Fibroblast of skin of back (primary cell): Measurements from ENCODE around the gene SFTPB.
"Not testable (repeated sequence)": the region's sequence is repeated elsewhere in the genome, so short reads cannot be mapped to it uniquely, and the experiment has no call there.

Experiments
- DNase-seq: peaks from one replicate; pipeline ENCODE4 v3.0.0-alpha.2; 2013

The SFTPB gene

GRCh38 chr2:85675427-85675826 lies 7.4 kb upstream of the SFTPB start:
- DNase-seq, result no peak

- DNase-seq, result peak; percentile 17
Measured at GRCh38 chr2:85674417-85674816, 6.4 kb upstream of the SFTPB start.

- DNase-seq, result peak; percentile 69
Measured at GRCh38 chr2:85673716-85674375, 5.8 kb upstream of the SFTPB start.

- DNase-seq, result no peak
Measured at GRCh38 chr2:85672456-85672855, 4.5 kb upstream of the SFTPB start.

- DNase-seq, result not testable (repeated sequence)
Measured at GRCh38 chr2:85670416-85670815, 2.4 kb upstream of the SFTPB start.

GRCh38 chr2:85669549-85669948 lies 1.6 kb upstream of the SFTPB start:
- no peak for DNase-seq

- no peak for DNase-seq
Measured at GRCh38 chr2:85668857-85669142, 801 bp upstream of the SFTPB start.

- DNase-seq, result no peak
Measured at GRCh38 chr2:85667561-85668008, 414 bp downstream of the SFTPB start.

- DNase-seq, result no peak
Measured at GRCh38 chr2:85666435-85667316, 1.3 kb downstream of the SFTPB start.

GRCh38 chr2:85666016-85666415 lies 2.0 kb downstream of the SFTPB start:
- no peak for DNase-seq

- DNase-seq, result no peak
Measured at GRCh38 chr2:85665264-85665937, 2.6 kb downstream of the SFTPB start.

- no peak for DNase-seq
Measured at GRCh38 chr2:85663594-85664565, 4.1 kb downstream of the SFTPB start.

GRCh38 chr2:85662899-85663593 lies 5.0 kb downstream of the SFTPB start:
- peak; percentile 83 for DNase-seq

GRCh38 chr2:85661139-85661858 lies 6.7 kb downstream of the SFTPB start:
- DNase-seq, result no peak

- no peak for DNase-seq
Measured at GRCh38 chr2:85660725-85661124, 7.3 kb downstream of the SFTPB start.

GRCh38 chr2:85660301-85660700 lies 7.7 kb downstream of the SFTPB start:
- DNase-seq, result not testable (repeated sequence)

- no peak for DNase-seq
Measured at GRCh38 chr2:85659324-85659981, 8.5 kb downstream of the SFTPB start.

GRCh38 chr2:85657399-85657798 lies 10.6 kb downstream of the SFTPB start:
- DNase-seq, result not testable (repeated sequence)

GRCh38 chr2:85656468-85656867 lies 11.5 kb downstream of the SFTPB start:
- peak; percentile 29 for DNase-seq

- peak; percentile 75 for DNase-seq
Measured at GRCh38 chr2:85655961-85656417, 12.0 kb downstream of the SFTPB start.
